Choroid plexus epithelial cell (primary cell): ENCODE results near the gene SIX3.

Experiments
- DNase-seq: peaks from one replicate; pipeline ENCODE4 v3.0.0-alpha.2; 2010; ENCODE audit warnings: low read depth
- H3K4me3 ChIP-seq: 2 replicates; pipeline ENCODE4 v1.5.1; 2011; ENCODE audit warnings: low read depth, mild to moderate bottlenecking, control low read depth, low read length, moderate library complexity
- CTCF ChIP-seq: conservative IDR thresholded peaks from 2 replicates; pipeline ENCODE4 v1.5.1; 2011; ENCODE audit warnings: low read depth, mild to moderate bottlenecking, control low read depth, inconsistent platforms, low read length, moderate library complexity

The SIX3 gene

GRCh38 chr2:44959855-44960254, 18.4 kb downstream of the SIX3 start:
- no peak for TF ChIP-seq CTCF
- no peak overlapping the region for H3K4me3 ChIP-seq
- no peak for DNase-seq

GRCh38 chr2:44960871-44961270, 19.4 kb downstream of the SIX3 start:
- no peak for DNase-seq
- no peak overlapping the region for H3K4me3 ChIP-seq
- TF ChIP-seq CTCF: no peak

GRCh38 chr2:44962176-44962695, 20.7 kb downstream of the SIX3 start:
- no peak for TF ChIP-seq CTCF
- no peak overlapping the region for H3K4me3 ChIP-seq
- no peak for DNase-seq

- H3K4me3 ChIP-seq: no peak overlapping the region
- DNase-seq: no peak
- peak; percentile 48 for TF ChIP-seq CTCF
These were observed 23.3 kb downstream of the SIX3 start for GRCh38 chr2:44964752-44965236.

- no peak for TF ChIP-seq CTCF
- DNase-seq: peak; percentile 58
These were observed 24.2 kb downstream of the SIX3 start for GRCh38 chr2:44965684-44966083.

GRCh38 chr2:44967056-44967455, 25.6 kb downstream of the SIX3 start:
- no peak for DNase-seq
- no peak overlapping the region for H3K4me3 ChIP-seq
- no peak for TF ChIP-seq CTCF

More at GRCh38 chr2:44965684-44966083, 24.2 kb downstream of the SIX3 start:
- H3K4me3 ChIP-seq: no peak overlapping the region

GRCh38 chr2:44967727-44968432, 26.4 kb downstream of the SIX3 start:
- no peak for TF ChIP-seq CTCF
- no peak overlapping the region for H3K4me3 ChIP-seq
- DNase-seq: no peak
